PC-9 (cell line): ENCODE data around the gene TGFB2.

Experiments used
- CTCF ChIP-seq: fragments of 200-600 bp; sonication (generic); conservative IDR thresholded peaks from 2 replicates; pipeline ENCODE4 v1.6.1; 2017; ENCODE audit warnings: mixed run types, antibody characterized with exemption, mild to moderate bottlenecking, moderate library complexity
- EZH2 ChIP-seq: fragments of 200-600 bp; sonication (generic); IDR thresholded peaks from 2 replicates; pipeline ENCODE4 v1.8.0; 2017; ENCODE audit warnings: antibody characterized with exemption, low read depth

- no peak for TF ChIP-seq CTCF
- no peak for TF ChIP-seq EZH2
Measured at GRCh38 chr1:218481116-218481775, 136.1 kb downstream of the TGFB2 start.
